Lung (tissue), 12 donors: ENCODE data around the gene VSTM2B. TPM values are rescaled to one million over a fixed set of nuclear protein-coding genes. Genes with fewer than 3 reads are reported as not detected.

Experiments used
- ATAC-seq: fragments of 200-7000 bp; cut with Tn5 transposase; one replicate; pipeline ENCODE4 v1.9.1; 2020; ENCODE audit warnings: moderate number of reproducible peaks; ENCODE audit not compliant: insufficient read depth, low FRiP score
- DNase-seq, 3 donors: peaks; one replicate each; pipeline ENCODE4 v3.0.0-alpha.2; 2013 to 2017
- H3K27ac ChIP-seq, 2 donors: one replicate each; pipeline ENCODE4 v1.5.1; 2013; ENCODE audit warnings: mild to moderate bottlenecking in 2 of 2, moderate library complexity in 2 of 2, control low read depth in 1 of 2, inconsistent platforms in 1 of 2, low read depth in 1 of 2, low read length in 1 of 2
- H3K27me3 ChIP-seq, 3 donors: one replicate each; pipeline ENCODE4 v1.5.1; 2013; ENCODE audit warnings: low read length in 2 of 3; ENCODE audit not compliant: control insufficient read depth in 3 of 3, insufficient read depth in 3 of 3
- H3K36me3 ChIP-seq, 4 donors: one replicate each; pipeline ENCODE4 v1.5.1; 2013; ENCODE audit warnings: low read length in 4 of 4, mild to moderate bottlenecking in 1 of 4, moderate library complexity in 1 of 4; ENCODE audit not compliant: control insufficient read depth in 4 of 4, insufficient read depth in 4 of 4
- H3K4me1 ChIP-seq, 5 donors: one replicate each; pipeline ENCODE4 v1.5.1; 2013; ENCODE audit warnings: low read length in 5 of 5, mild to moderate bottlenecking in 2 of 5, moderate library complexity in 1 of 5; ENCODE audit not compliant: control insufficient read depth in 5 of 5, insufficient read depth in 5 of 5
- H3K4me3 ChIP-seq: one replicate; pipeline ENCODE4 v1.5.1; 2013; ENCODE audit warnings: mild to moderate bottlenecking, control low read depth, moderate library complexity
- H3K9ac ChIP-seq, 2 donors: one replicate each; pipeline ENCODE4 v1.5.1; 2013; ENCODE audit warnings: low read length in 2 of 2, control low read depth in 1 of 2; ENCODE audit not compliant: insufficient read depth in 1 of 2
- H3K9me3 ChIP-seq, 4 donors: one replicate each; pipeline ENCODE4 v1.5.1; 2013; ENCODE audit warnings: low read length in 3 of 4, mild to moderate bottlenecking in 1 of 4, moderate library complexity in 1 of 4; ENCODE audit not compliant: control insufficient read depth in 4 of 4, insufficient read depth in 3 of 4
- CTCF ChIP-seq: IDR thresholded peaks from 2 replicates; pipeline ENCODE4 v1.5.1; 2012; ENCODE audit warnings: mild to moderate bottlenecking; ENCODE audit errors: control extremely low read depth, extremely low read depth
- WGBS, 2 donors: extraction: QIAGEN DNeasy Blood & Tissue Kit; methylation state at CpG; one replicate each; pipeline ENCODE4 v1.1.7; 2013; 5-methylcytosine and 5-hydroxymethylcytosine counted together
- polyA plus RNA-seq, 2 donors: library from polyadenylated mRNA; stranded (reverse); fragments of 200-250 nt; gene quantifications; one replicate each; pipeline ENCODE4 v1.2.1, GENCODE V29; 2013
- total RNA-seq, 2 donors: library from RNA; depleted of rRNA in 1 of 2; stranded (reverse); fragments of >200 nt in 1 of 2; gene quantifications; one replicate each; pipeline ENCODE4 v1.2.1, GENCODE V29; 2014 to 2021
- donor health status: control.
- donor health status: control.
- donor health status: Bipolar disorder and iron deficiency.
- donor health status: healthy.
- donor health status: DM: yes; HTN: yes; CAD: no.

VSTM2B gene
- total and polyA plus RNA-seq, 4 donors = not detected

GRCh38 chr19:29515706-29516357 lies 10.0 kb upstream of the VSTM2B start:
- Histone ChIP-seq H3K36me3 (no peaks in the 10 kb centered on the region), H3K27me3 (peaks cover 0 to 18% (median 3%) of the 10 kb centered on the region in 3 donors), H3K9ac (no peak overlapping the region), H3K27ac (no peak overlapping the region), H3K4me1 (no peaks in the 10 kb centered on the region), H3K9me3 (peaks cover 0 to 2% (median 0%) of the 10 kb centered on the region in 4 donors), H3K4me3 (no peak overlapping the region)
- no peak for ATAC-seq
- 76 to 84% methylated on average over 19 of the region's 19 CpGs for WGBS, 2 donors
- DNase-seq = no peak
- TF ChIP-seq CTCF = no peak

- Histone ChIP-seq H3K9me3 (peaks cover 0 to 2% (median 0%) of the 10 kb centered on the region in 4 donors), H3K27me3 (peaks cover 0 to 18% (median 4%) of the 10 kb centered on the region in 3 donors), H3K36me3 (no peaks in the 10 kb centered on the region), H3K4me1 (no peaks in the 10 kb centered on the region), H3K9ac (no peak overlapping the region), H3K27ac (no peak overlapping the region), H3K4me3 (no peak overlapping the region)
- ATAC-seq (no peak), DNase-seq (no peak)
- 84 to 88% methylated on average over 9 of the region's 9 CpGs for WGBS, 2 donors
- no peak for TF ChIP-seq CTCF
Observed at GRCh38 chr19:29516358-29516725, 9.5 kb upstream of the VSTM2B start.

DNA sequence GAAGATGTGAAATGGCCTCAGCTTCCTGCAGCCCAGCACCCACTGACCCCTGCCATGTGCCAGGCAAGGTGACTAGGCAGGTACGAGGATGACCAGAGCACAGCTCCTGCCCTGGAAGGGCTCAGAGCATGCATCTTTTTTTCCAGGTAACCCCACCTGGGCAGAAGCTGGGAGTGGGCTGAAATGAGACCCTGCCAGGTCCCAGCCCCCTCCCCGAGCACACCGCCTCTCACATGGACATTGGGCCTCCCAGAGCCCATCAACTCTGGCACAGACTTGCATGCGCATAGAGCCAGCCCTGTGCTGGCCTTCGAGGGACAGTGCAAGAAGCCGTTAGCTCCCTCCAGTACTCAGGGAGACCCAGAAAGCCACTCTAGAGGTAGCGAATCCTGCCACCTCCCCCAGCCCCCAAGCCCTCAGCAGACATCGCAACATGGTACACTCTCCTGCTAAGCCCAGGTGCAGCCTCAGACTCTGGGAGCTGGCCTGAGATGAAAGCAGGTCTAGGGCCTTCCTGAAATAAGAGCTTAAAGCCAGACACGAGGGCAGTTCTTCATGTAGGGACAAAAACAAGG lies 8.9 kb upstream of the VSTM2B start:
- Histone ChIP-seq H3K27ac (no peak overlapping the region), H3K4me3 (no peak overlapping the region), H3K4me1 (no peaks in the 10 kb centered on the region), H3K9ac (no peak overlapping the region), H3K36me3 (no peaks in the 10 kb centered on the region), H3K27me3 (peaks cover 0 to 24% (median 9%) of the 10 kb centered on the region in 3 donors), H3K9me3 (peaks cover 0 to 2% (median 0%) of the 10 kb centered on the region in 4 donors)
- ATAC-seq (no peak), DNase-seq (no peak)
- TF ChIP-seq CTCF = no peak
- 70 to 77% methylated on average over 9 of the region's 9 CpGs for whole genome bisulfite sequencing, 2 donors
